Measurements from ENCODE around the gene HTR3A.

The HTR3A gene

GRCh38 chr11:113934761-113935160 is 40.1 kb upstream of the HTR3A start:
- POLR2A ChIA-PET = interaction anchor here (0.6 kb wide), 1 partner anchor 359 kb away, joined by 4 read pairs; no protein-coding TSS in a partner anchor
- TF ChIP-seq GLIS1 (tag by site-specific recombination; IDR thresholded peaks at IDR 0.05) (no peak), ZNF792 (tag by site-specific recombination; IDR thresholded peaks at IDR 0.05) (no peak), ZNF132 (tag by site-specific recombination; IDR thresholded peaks at IDR 0.05; ENCODE audit: borderline replicate concordance) (no peak), ZNF2 (tag by site-specific recombination; IDR thresholded peaks at IDR 0.05) (no peak), ZNF404 (tag by site-specific recombination; IDR thresholded peaks at IDR 0.05) (no peak), SETDB1 (IDR thresholded peaks at IDR 0.05; ENCODE audit: insufficient read length, low read length) (no peak), ZNF610 (tag by site-specific recombination; IDR thresholded peaks at IDR 0.05; ENCODE audit: borderline replicate concordance) (no peak), KLF17 (tag by site-specific recombination; IDR thresholded peaks at IDR 0.05) (no peak), MZF1 (tag by site-specific recombination; IDR thresholded peaks at IDR 0.05; ENCODE audit: borderline replicate concordance) (no peak), ZBTB6 (tag by site-specific recombination; IDR thresholded peaks at IDR 0.05) (no peak), YY2 (tag by site-specific recombination; IDR thresholded peaks at IDR 0.05) (no peak), ZNF169 (tag by site-specific recombination; IDR thresholded peaks at IDR 0.05) (no peak), SALL2 (tag by site-specific recombination; IDR thresholded peaks at IDR 0.05; ENCODE audit: borderline replicate concordance) (no peak), ZNF518A (tag by site-specific recombination; conservative IDR thresholded peaks at IDR 0.05; ENCODE audit: low read depth) (no peak)
- H3K4me3 ChIP-seq (ENCODE audit: low read depth, low read length) = no peak overlapping the region
- no peaks in the 10 kb centered on the region for H3K4me1 ChIP-seq (ENCODE audit: control insufficient read depth, insufficient read depth, low read length)
- H3K27ac ChIP-seq (ENCODE audit: extremely low read depth, low read depth, low read length) = no peak overlapping the region
- CTCF ChIA-PET = interaction anchor here (1.1 to 1.8 kb wide), 2 partner anchors 29 to 38 kb away, joined by 3 to 8 read pairs; no protein-coding TSS in a partner anchor
- no peaks in the 10 kb centered on the region for H3K9me3 ChIP-seq (ENCODE audit: control insufficient read depth, insufficient read depth, low read depth, low read length)
- H3K36me3 ChIP-seq (ENCODE audit: control insufficient read depth in 2 of 2, insufficient read depth in 1 of 2, low read length in 2 of 2) = no peaks in the 10 kb centered on the region

GRCh38 chr11:113935858-113936257 is 39.0 kb upstream of the HTR3A start:
- POLR2A ChIA-PET = no interaction called here
- TF ChIP-seq ZNF660 (tag by site-specific recombination; IDR thresholded peaks at IDR 0.05) = no peak
- no peak for TF ChIP-seq ZNF280C (tag by site-specific recombination; IDR thresholded peaks at IDR 0.05)
- no peak for TF ChIP-seq ZNF416 (tag by site-specific recombination; IDR thresholded peaks at IDR 0.05)
- no peak for TF ChIP-seq GFI1B (tag by site-specific recombination; IDR thresholded peaks at IDR 0.05)
- TF ChIP-seq ZBTB10 (tag by site-specific recombination; IDR thresholded peaks at IDR 0.05) = no peak
- TF ChIP-seq SCRT1 (tag by site-specific recombination; IDR thresholded peaks at IDR 0.05; ENCODE audit: borderline replicate concordance) = no peak
- TF ChIP-seq ZNF571 (tag by site-specific recombination; IDR thresholded peaks at IDR 0.05) = no peak
- no peak for TF ChIP-seq PRDM6 (tag by site-specific recombination; IDR thresholded peaks at IDR 0.05)

More at GRCh38 chr11:113935858-113936257, 39.0 kb upstream of the HTR3A start:
- CTCF ChIA-PET = no interaction called here
- Histone ChIP-seq H3K27ac (ENCODE audit: extremely low read depth, low read depth, low read length) (no peak overlapping the region), H3K36me3 (ENCODE audit: control insufficient read depth in 2 of 2, insufficient read depth in 1 of 2, low read length in 2 of 2) (no peaks in the 10 kb centered on the region), H3K4me1 (ENCODE audit: control insufficient read depth, insufficient read depth, low read length) (no peaks in the 10 kb centered on the region), H3K4me3 (ENCODE audit: low read depth, low read length) (no peak overlapping the region), H3K9me3 (ENCODE audit: control insufficient read depth, insufficient read depth, low read depth, low read length) (no peaks in the 10 kb centered on the region)

All from HEK293 (cell line).